Stimulated activated CD8-positive, alpha-beta memory T cell treated with anti-CD3 and anti-CD28 coated beads, Interleukin-4, amount 100 ng/mL, for 48 hours (primary cell): ENCODE results near the gene KLHDC2.
"Not testable (repeated sequence)": the region's sequence is repeated elsewhere in the genome, so short reads cannot be mapped to it uniquely, and the experiment has no call there.

Source experiments
- DNase-seq: peaks from one replicate; pipeline ENCODE4 v3.0.0-alpha.2; 2020

The KLHDC2 gene

GRCh38 chr14:49767571-49768300 is at the start of gene KLHDC2:
TSS of gene KLHDC2 (plus strand) at chr14:49768153. CDS start at chr14:49768469, 316 bp downstream.
- DNase-seq = peak; percentile 90

GRCh38 chr14:49720744-49721143 is 47.2 kb upstream of the KLHDC2 start:
- DNase-seq = no peak

- DNase-seq = not testable (repeated sequence)
These were observed 46.1 kb upstream of the KLHDC2 start for GRCh38 chr14:49721733-49722435.

- no peak for DNase-seq
These were observed 40.8 kb upstream of the KLHDC2 start for GRCh38 chr14:49727171-49727570.

- no peak for DNase-seq
These were observed 35.1 kb upstream of the KLHDC2 start for GRCh38 chr14:49732896-49733295.

GRCh38 chr14:49733836-49734235 is 34.1 kb upstream of the KLHDC2 start:
- DNase-seq = no peak

GRCh38 chr14:49735669-49736068 is 32.3 kb upstream of the KLHDC2 start:
- DNase-seq = not testable (repeated sequence)

- no peak for DNase-seq
These were observed 22.8 kb upstream of the KLHDC2 start for GRCh38 chr14:49745191-49745590.

- DNase-seq = not testable (repeated sequence)
These were observed 21.5 kb upstream of the KLHDC2 start for GRCh38 chr14:49746476-49746875.

- no peak for DNase-seq
These were observed 13.3 kb upstream of the KLHDC2 start for GRCh38 chr14:49754570-49755097.

- no peak for DNase-seq
These were observed 12.6 kb upstream of the KLHDC2 start for GRCh38 chr14:49755378-49755777.

GRCh38 chr14:49761839-49762551 is 6.0 kb upstream of the KLHDC2 start:
- no peak for DNase-seq

- DNase-seq = no peak
These were observed 1.1 kb upstream of the KLHDC2 start for GRCh38 chr14:49766839-49767238.

GRCh38 chr14:49767270-49767570 is 733 bp upstream of the KLHDC2 start:
- DNase-seq = no peak

GRCh38 chr14:49768301-49769121 is 558 bp downstream of the KLHDC2 start:
- peak; percentile 82 for DNase-seq

GRCh38 chr14:49769171-49769570 is 1.2 kb downstream of the KLHDC2 start:
- DNase-seq = no peak

- no peak for DNase-seq
These were observed 1.7 kb downstream of the KLHDC2 start for GRCh38 chr14:49769581-49770211.

- DNase-seq = no peak
These were observed 2.4 kb downstream of the KLHDC2 start for GRCh38 chr14:49770212-49770817.

- DNase-seq = not testable (repeated sequence)
These were observed 3.7 kb downstream of the KLHDC2 start for GRCh38 chr14:49771691-49772090.

GRCh38 chr14:49774106-49774505 is 6.2 kb downstream of the KLHDC2 start:
- no peak for DNase-seq

- no peak for DNase-seq
These were observed 10.5 kb downstream of the KLHDC2 start for GRCh38 chr14:49778421-49778820.

- DNase-seq = not testable (repeated sequence)
These were observed 13.1 kb downstream of the KLHDC2 start for GRCh38 chr14:49781040-49781439.
